SH-SY5Y (cell line): ENCODE data around the gene CEP85.

ENCODE experiments used
- GATA2 ChIP-seq: IDR thresholded peaks from 2 replicates; pipeline ENCODE4 v1.6.1; 2011; ENCODE audit warnings: mild to moderate bottlenecking, low read depth, low read length
- GATA3 ChIP-seq: IDR thresholded peaks from 2 replicates; pipeline ENCODE4 v1.6.1; 2011; ENCODE audit warnings: low read depth, mild to moderate bottlenecking, low read length, moderate library complexity

- TF ChIP-seq GATA3 (no peak), GATA2 (no peak)
These were observed 8.8 kb upstream of the CEP85 start for GRCh38 chr1:26225033-26225831.
